ENCODE measurements around the gene ACOT7. TPM values are rescaled to one million over a fixed set of nuclear protein-coding genes. Genes with fewer than 3 reads are reported as not detected.

Gene ACOT7
- total and polyA plus RNA-seq, 2 experiments from 2014 or later: 167 to 169 TPM

- Mint-ChIP-seq H3K27ac (no peak overlapping the region), H3K4me3 (no peak overlapping the region), H3K4me1 (peaks cover 8% of the 10 kb centered on the region; the same call in 2 of the 3 replicates), H3K27me3 (ENCODE audit: insufficient read depth, low read depth, poor library complexity) (peaks cover 26% of the 10 kb centered on the region), H3K9me3 (no peaks in the 10 kb centered on the region; the same call in 2 of the 3 replicates), H3K36me3 (ENCODE audit: low read depth) (no peaks in the 10 kb centered on the region; the same call in 2 of the 3 replicates)
- H3K27me3 ChIP-seq (ENCODE audit: insufficient read depth): peaks cover 21% of the 10 kb centered on the region
- H3K27ac ChIP-seq (ENCODE audit: low read depth): no peak overlapping the region
- no peaks in the 10 kb centered on the region for H3K36me3 ChIP-seq (ENCODE audit: insufficient read depth)
- H3K4me1 ChIP-seq (ENCODE audit: insufficient read depth): no peaks in the 10 kb centered on the region; the same call in 1 of the 2 replicates
- ATAC-seq: no peak
- no peaks in the 10 kb centered on the region; the same call in 1 of the 2 replicates for H4K20me1 ChIP-seq (replicated peaks; ENCODE audit: insufficient read depth)
- no peaks in the 10 kb centered on the region for H3K9me2 ChIP-seq (ENCODE audit: insufficient read depth)
- no peak for DNase-seq (ENCODE audit: low spot score)
- no peaks in the 10 kb centered on the region for H3K79me2 ChIP-seq (replicated peaks; ENCODE audit: insufficient read depth)
- H3K4me2 ChIP-seq: no peak overlapping the region
- no peak overlapping the region for H2AFZ ChIP-seq
- no peak for TF ChIP-seq ZNF462 (CRISPR knock-in tag; IDR thresholded peaks at IDR 0.05)
- no peak for TF ChIP-seq EZH2 (IDR thresholded peaks at IDR 0.05; ENCODE audit: low read depth, unreplicated experiment)
- TF ChIP-seq, protein P1, sequence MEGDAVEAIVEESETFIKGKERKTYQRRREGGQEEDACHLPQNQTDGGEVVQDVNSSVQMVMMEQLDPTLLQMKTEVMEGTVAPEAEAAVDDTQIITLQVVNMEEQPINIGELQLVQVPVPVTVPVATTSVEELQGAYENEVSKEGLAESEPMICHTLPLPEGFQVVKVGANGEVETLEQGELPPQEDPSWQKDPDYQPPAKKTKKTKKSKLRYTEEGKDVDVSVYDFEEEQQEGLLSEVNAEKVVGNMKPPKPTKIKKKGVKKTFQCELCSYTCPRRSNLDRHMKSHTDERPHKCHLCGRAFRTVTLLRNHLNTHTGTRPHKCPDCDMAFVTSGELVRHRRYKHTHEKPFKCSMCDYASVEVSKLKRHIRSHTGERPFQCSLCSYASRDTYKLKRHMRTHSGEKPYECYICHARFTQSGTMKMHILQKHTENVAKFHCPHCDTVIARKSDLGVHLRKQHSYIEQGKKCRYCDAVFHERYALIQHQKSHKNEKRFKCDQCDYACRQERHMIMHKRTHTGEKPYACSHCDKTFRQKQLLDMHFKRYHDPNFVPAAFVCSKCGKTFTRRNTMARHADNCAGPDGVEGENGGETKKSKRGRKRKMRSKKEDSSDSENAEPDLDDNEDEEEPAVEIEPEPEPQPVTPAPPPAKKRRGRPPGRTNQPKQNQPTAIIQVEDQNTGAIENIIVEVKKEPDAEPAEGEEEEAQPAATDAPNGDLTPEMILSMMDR (conservative IDR thresholded peaks at IDR 0.05; ENCODE audit: low read depth in 2 of 2): no peak
- no peak for TF ChIP-seq STAT1 (IDR thresholded peaks at IDR 0.05; ENCODE audit: unreplicated experiment)
- TF ChIP-seq, protein P2, sequence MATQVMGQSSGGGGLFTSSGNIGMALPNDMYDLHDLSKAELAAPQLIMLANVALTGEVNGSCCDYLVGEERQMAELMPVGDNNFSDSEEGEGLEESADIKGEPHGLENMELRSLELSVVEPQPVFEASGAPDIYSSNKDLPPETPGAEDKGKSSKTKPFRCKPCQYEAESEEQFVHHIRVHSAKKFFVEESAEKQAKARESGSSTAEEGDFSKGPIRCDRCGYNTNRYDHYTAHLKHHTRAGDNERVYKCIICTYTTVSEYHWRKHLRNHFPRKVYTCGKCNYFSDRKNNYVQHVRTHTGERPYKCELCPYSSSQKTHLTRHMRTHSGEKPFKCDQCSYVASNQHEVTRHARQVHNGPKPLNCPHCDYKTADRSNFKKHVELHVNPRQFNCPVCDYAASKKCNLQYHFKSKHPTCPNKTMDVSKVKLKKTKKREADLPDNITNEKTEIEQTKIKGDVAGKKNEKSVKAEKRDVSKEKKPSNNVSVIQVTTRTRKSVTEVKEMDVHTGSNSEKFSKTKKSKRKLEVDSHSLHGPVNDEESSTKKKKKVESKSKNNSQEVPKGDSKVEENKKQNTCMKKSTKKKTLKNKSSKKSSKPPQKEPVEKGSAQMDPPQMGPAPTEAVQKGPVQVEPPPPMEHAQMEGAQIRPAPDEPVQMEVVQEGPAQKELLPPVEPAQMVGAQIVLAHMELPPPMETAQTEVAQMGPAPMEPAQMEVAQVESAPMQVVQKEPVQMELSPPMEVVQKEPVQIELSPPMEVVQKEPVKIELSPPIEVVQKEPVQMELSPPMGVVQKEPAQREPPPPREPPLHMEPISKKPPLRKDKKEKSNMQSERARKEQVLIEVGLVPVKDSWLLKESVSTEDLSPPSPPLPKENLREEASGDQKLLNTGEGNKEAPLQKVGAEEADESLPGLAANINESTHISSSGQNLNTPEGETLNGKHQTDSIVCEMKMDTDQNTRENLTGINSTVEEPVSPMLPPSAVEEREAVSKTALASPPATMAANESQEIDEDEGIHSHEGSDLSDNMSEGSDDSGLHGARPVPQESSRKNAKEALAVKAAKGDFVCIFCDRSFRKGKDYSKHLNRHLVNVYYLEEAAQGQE (IDR thresholded peaks at IDR 0.05; ENCODE audit: unreplicated experiment): no peak
- TF ChIP-seq, protein P3, sequence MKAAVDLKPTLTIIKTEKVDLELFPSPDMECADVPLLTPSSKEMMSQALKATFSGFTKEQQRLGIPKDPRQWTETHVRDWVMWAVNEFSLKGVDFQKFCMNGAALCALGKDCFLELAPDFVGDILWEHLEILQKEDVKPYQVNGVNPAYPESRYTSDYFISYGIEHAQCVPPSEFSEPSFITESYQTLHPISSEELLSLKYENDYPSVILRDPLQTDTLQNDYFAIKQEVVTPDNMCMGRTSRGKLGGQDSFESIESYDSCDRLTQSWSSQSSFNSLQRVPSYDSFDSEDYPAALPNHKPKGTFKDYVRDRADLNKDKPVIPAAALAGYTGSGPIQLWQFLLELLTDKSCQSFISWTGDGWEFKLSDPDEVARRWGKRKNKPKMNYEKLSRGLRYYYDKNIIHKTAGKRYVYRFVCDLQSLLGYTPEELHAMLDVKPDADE (IDR thresholded peaks at IDR 0.05): no peak
- TF ChIP-seq ZNF114 (CRISPR knock-in tag; IDR thresholded peaks at IDR 0.05): no peak
- TF ChIP-seq EZH2phosphoT487 (IDR thresholded peaks at IDR 0.05; ENCODE audit: unreplicated experiment): no peak
- no peak for TF ChIP-seq CREB1 (CRISPR knock-in tag; IDR thresholded peaks at IDR 0.05; ENCODE audit: low read depth)
- no peak for TF ChIP-seq JUNB (IDR thresholded peaks at IDR 0.05; ENCODE audit: unreplicated experiment)
- no peak for TF ChIP-seq ZNF331 (CRISPR knock-in tag; IDR thresholded peaks at IDR 0.05; ENCODE audit: low read depth)
- TF ChIP-seq NANOG (IDR thresholded peaks at IDR 0.05; ENCODE audit: borderline replicate concordance): no peak
- TF ChIP-seq POLR2AphosphoS5 (IDR thresholded peaks at IDR 0.05; ENCODE audit: low read depth): no peak
- H3F3A ChIP-seq (replicated peaks; ENCODE audit: low read depth): peaks cover 17% of the 10 kb centered on the region
- H3K4me3 ChIP-seq: no peak overlapping the region
Observed at GRCh38 chr1:6257541-6258069, 136.0 kb downstream of the ACOT7 start.

Measured in GM23338 (cell line).